ENCODE measurements around the gene LPCAT2.

- TF ChIP-seq POLR2A (IDR thresholded peaks at IDR 0.05; ENCODE audit: low read depth, low read length): no peak
- TF ChIP-seq POLR2AphosphoS5 (IDR thresholded peaks at IDR 0.05; ENCODE audit: low read depth, low read length): no peak
- TF ChIP-seq TAF1 (IDR thresholded peaks at IDR 0.05; ENCODE audit: low read depth, low read length): no peak
- no peak for TF ChIP-seq PAX5 (IDR thresholded peaks at IDR 0.05; ENCODE audit: insufficient read depth, low read length, severe bottlenecking)
These were observed 2.2 kb upstream of the LPCAT2 start for GRCh38 chr16:55506708-55507107.

Data from GM12891 (cell line).